HCT116 (cell line): Measurements from ENCODE around the gene CDK16.

Experiments
- CEBPB ChIP-seq: IDR thresholded peaks from 2 replicates; pipeline ENCODE4 v1.6.1; 2012; ENCODE audit warnings: low read depth
- ELF1 ChIP-seq: IDR thresholded peaks from 2 replicates; pipeline ENCODE4 v1.6.1; 2012; ENCODE audit warnings: low read depth, borderline replicate concordance
- EZH2 ChIP-seq: fragments of 200-600 bp; sonication (generic); IDR thresholded peaks from 2 replicates; pipeline ENCODE4 v1.6.1; 2017; ENCODE audit warnings: antibody characterized with exemption, mixed run types
- POLR2A ChIP-seq: IDR thresholded peaks from 2 replicates; pipeline ENCODE4 v1.7.0; 2011; ENCODE audit warnings: borderline replicate concordance; ENCODE audit not compliant: insufficient read depth, insufficient read length; ENCODE audit errors: extremely low read depth
- ZNF274 ChIP-seq: fragments of 200-500 bp; sonication (Bioruptor generic); IDR thresholded peaks from 2 replicates; pipeline ENCODE4 v1.6.1; 2014; ENCODE audit warnings: mild to moderate bottlenecking, low read depth, low read length, inconsistent platforms
- TF ChIP-seq, protein P1 (sequence below), 3 experiments: fragments of 200-600 bp in 1 of 3; sonication (generic) in 1 of 3; IDR thresholded peaks in 2 of 3; conservative IDR thresholded peaks in 1 of 3; 2 replicates each; pipeline ENCODE4 v1.5.1; 2012 to 2017; ENCODE audit warnings: low read depth in 2 of 3, low read length in 2 of 3, antibody characterized with exemption in 1 of 3, borderline replicate concordance in 1 of 3, control low read depth in 1 of 3, mild to moderate bottlenecking in 1 of 3, mixed read lengths in 1 of 3, mixed run types in 1 of 3, moderate library complexity in 1 of 3; ENCODE audit not compliant: insufficient read depth in 1 of 3

DNA sequence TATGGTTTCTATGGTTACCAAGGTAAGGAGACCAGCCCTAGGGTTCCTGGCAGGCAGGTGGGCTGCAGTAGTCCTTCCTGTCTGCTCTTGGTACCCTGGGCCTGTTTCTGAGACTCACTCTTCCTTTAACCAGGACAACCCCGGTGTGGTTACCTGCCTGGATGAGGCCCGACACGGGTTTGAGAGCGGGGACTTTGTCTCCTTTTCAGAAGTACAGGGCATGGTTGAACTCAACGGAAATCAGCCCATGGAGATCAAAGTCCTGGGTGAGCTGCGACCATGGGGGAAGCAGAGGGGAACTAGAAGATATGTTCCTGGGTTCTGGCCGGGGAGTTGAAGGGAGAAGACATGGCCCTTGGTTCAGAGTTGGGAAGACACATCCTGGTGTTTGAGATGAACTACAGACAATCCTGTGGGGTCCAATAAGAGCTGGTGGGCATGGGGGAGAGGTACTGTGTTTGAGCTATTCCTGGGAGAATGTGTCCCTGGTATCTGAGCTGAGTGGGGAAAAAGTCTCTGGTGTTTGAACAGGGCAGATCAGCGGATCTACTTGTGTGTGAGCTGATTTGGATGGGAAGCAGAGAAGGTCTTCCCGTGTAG, 17.0 kb upstream of the CDK16 start:
- TF ChIP-seq ELF1 (no peak), POLR2A (no peak), EZH2 (no peak), ZNF274 (no peak), CEBPB (no peak)
- TF ChIP-seq, protein P1, sequence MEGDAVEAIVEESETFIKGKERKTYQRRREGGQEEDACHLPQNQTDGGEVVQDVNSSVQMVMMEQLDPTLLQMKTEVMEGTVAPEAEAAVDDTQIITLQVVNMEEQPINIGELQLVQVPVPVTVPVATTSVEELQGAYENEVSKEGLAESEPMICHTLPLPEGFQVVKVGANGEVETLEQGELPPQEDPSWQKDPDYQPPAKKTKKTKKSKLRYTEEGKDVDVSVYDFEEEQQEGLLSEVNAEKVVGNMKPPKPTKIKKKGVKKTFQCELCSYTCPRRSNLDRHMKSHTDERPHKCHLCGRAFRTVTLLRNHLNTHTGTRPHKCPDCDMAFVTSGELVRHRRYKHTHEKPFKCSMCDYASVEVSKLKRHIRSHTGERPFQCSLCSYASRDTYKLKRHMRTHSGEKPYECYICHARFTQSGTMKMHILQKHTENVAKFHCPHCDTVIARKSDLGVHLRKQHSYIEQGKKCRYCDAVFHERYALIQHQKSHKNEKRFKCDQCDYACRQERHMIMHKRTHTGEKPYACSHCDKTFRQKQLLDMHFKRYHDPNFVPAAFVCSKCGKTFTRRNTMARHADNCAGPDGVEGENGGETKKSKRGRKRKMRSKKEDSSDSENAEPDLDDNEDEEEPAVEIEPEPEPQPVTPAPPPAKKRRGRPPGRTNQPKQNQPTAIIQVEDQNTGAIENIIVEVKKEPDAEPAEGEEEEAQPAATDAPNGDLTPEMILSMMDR (IDR thresholded peaks at IDR 0.05 in 2 of 3, conservative IDR thresholded peaks at IDR 0.05 in 1 of 3; ENCODE audit: borderline replicate concordance in 1 of 3, insufficient read depth in 1 of 3, low read depth in 2 of 3, low read length in 2 of 3) = no peak
